ENCODE measurements around the gene EPHB2. TPM values are rescaled to one million over a fixed set of nuclear protein-coding genes. Genes with fewer than 3 reads are reported as not detected.

EPHB2 gene
- total RNA-seq, 4 donors from 2014 or later = 7.5 to 27.3 (median 23.8) TPM

GRCh38 chr1:22747021-22747734, 36.5 kb downstream of the EPHB2 start:
- Histone ChIP-seq H3K27ac (peak overlapping the region; percentile 79 to 89 (median 82)), H3K27me3 (no peaks in the 10 kb centered on the region), H3K4me1 (peaks cover 42 to 54% of the 10 kb centered on the region in 2 donors), H3K9me3 (no peaks in the 10 kb centered on the region), H3K4me3 (replicated peaks in 1 of 3) (no peak overlapping the region), H3K36me3 (no peaks in the 10 kb centered on the region)
- intact Hi-C loops (cut with DNase I) = no loop called here
- WGBS, 2 donors = 50 to 55% methylated on average over 8 to 11 of the region's 12 CpGs
- peak in 1 of 6 experiments; percentile 14 for TF ChIP-seq CTCF (IDR thresholded peaks at IDR 0.05)
- TF ChIP-seq POLR2A (IDR thresholded peaks at IDR 0.05) = no peak
- peak; percentile 94 to 95 for DNase-seq

DNA sequence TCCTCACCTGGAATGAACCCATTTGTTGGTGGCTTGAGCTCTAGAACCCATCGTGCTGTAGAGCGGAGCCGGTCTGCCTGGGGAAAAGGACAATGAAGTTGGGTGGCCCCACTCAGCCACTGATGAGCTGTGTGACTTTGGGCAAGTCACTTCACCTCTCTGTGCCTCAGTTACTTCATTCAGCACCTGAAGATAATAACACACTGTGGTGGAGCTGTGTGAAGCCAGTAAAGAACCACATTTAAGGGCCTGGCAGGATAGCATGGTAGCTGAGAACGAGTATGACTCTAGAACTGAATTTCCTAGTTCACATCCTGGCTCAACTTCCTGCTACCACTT, 37.1 kb downstream of the EPHB2 start:
- peak overlapping the region; percentile 79 to 89 (median 82) for H3K27ac ChIP-seq
- no peaks in the 10 kb centered on the region for H3K27me3 ChIP-seq
- no peak overlapping the region for H3K4me3 ChIP-seq (replicated peaks in 1 of 3)
- no peak for TF ChIP-seq POLR2A (IDR thresholded peaks at IDR 0.05)
- TF ChIP-seq CTCF (IDR thresholded peaks at IDR 0.05) = no peak
- H3K9me3 ChIP-seq = no peaks in the 10 kb centered on the region
- intact Hi-C loops (cut with DNase I) = no loop called here
- H3K36me3 ChIP-seq = no peaks in the 10 kb centered on the region
- 75 to 84% methylated on average over 4 of the region's 4 CpGs for WGBS, 2 donors
- H3K4me1 ChIP-seq = peaks cover 42 to 54% of the 10 kb centered on the region in 2 donors
- no peak for DNase-seq

GRCh38 chr1:22749503-22749902, 38.9 kb downstream of the EPHB2 start:
- DNase-seq = no peak

GRCh38 chr1:22749919-22750684, 39.5 kb downstream of the EPHB2 start:
- DNase-seq = peak; percentile 82 to 83
- peak in 1 of 2 donors; percentile 33 for TF ChIP-seq POLR2A (IDR thresholded peaks at IDR 0.05)
- no peak for TF ChIP-seq CTCF (IDR thresholded peaks at IDR 0.05)
- H3K27me3 ChIP-seq = no peaks in the 10 kb centered on the region
- H3K4me3 ChIP-seq (replicated peaks in 1 of 3) = no peak overlapping the region
- H3K9me3 ChIP-seq = no peaks in the 10 kb centered on the region
- intact Hi-C loops (cut with DNase I) = no loop called here
- H3K4me1 ChIP-seq = peaks cover 42 to 54% of the 10 kb centered on the region in 2 donors
- 0% methylated on average over 5 of the region's 5 CpGs for WGBS, 2 donors
- no peaks in the 10 kb centered on the region for H3K36me3 ChIP-seq
- H3K27ac ChIP-seq = peak overlapping the region; percentile 87 to 89 (median 88)

More at GRCh38 chr1:22749503-22749902, 38.9 kb downstream of the EPHB2 start:
- WGBS, 2 donors = 89 to 90% methylated on average over 4 of the region's 4 CpGs
- TF ChIP-seq POLR2A (IDR thresholded peaks at IDR 0.05) (no peak), CTCF (IDR thresholded peaks at IDR 0.05) (no peak)
- no peaks in the 10 kb centered on the region for H3K27me3 ChIP-seq
- H3K4me1 ChIP-seq = peaks cover 42 to 54% of the 10 kb centered on the region in 2 donors
- intact Hi-C loops (cut with DNase I) = no loop called here
- no peaks in the 10 kb centered on the region for H3K36me3 ChIP-seq
- peak overlapping the region; percentile 87 to 89 (median 88) for H3K27ac ChIP-seq
- no peak overlapping the region for H3K4me3 ChIP-seq (replicated peaks in 1 of 3)
- H3K9me3 ChIP-seq = no peaks in the 10 kb centered on the region

GRCh38 chr1:22750685-22751051, 40.0 kb downstream of the EPHB2 start:
- Histone ChIP-seq H3K4me1 (peaks cover 42 to 54% of the 10 kb centered on the region in 2 donors), H3K9me3 (no peaks in the 10 kb centered on the region), H3K4me3 (replicated peaks in 1 of 3) (no peak overlapping the region), H3K27ac (peak overlapping the region; percentile 87 to 89 (median 88)), H3K36me3 (no peaks in the 10 kb centered on the region), H3K27me3 (no peaks in the 10 kb centered on the region)
- WGBS, 2 donors = 17 to 28% methylated on average over 1 of the region's 1 CpG
- TF ChIP-seq CTCF (IDR thresholded peaks at IDR 0.05) (no peak), POLR2A (IDR thresholded peaks at IDR 0.05) (no peak)
- DNase-seq = peak; percentile 37 to 38
- intact Hi-C loops (cut with DNase I) = no loop called here
